K562 (cell line): ENCODE measurements around the gene AIM2. TPM values are rescaled to one million over a fixed set of nuclear protein-coding genes. Genes with fewer than 3 reads are reported as not detected.

Experiments used
- ATAC-seq: fragments of 200-7000 bp; cut with Tn5 transposase; 3 replicates; pipeline ENCODE4 v1.9.1; 2020; ENCODE audit warnings: moderate library complexity
- BruUV-seq: library from RNA; stranded (reverse); fragments of 400-500 nt; replicated peaks from 2 replicates; lab custom pipeline; 2021; lab: Mats Ljungman, UMichigan
- CTCF ChIA-PET: fragments of 300-600 bp; formaldehyde crosslinking; extraction: SDS; loops from one replicate; lab custom pipeline; 2021; ENCODE audit warnings: low intra/inter-chr PET ratio; lab: Yijun Ruan, JAX
- POLR2A ChIA-PET: fragments of 300-600, 350-650 bp; sonication (Branson Sonifier 250); formaldehyde crosslinking; extraction: SDS; loops from one replicate; lab custom pipeline; 2021; ENCODE audit warnings: antibody characterized with exemption, inconsistent platforms; lab: Yijun Ruan, JAX
- DNase-seq, 4 experiments: peaks; one replicate each; pipeline versions ENCODE4 v3.0.0 to v3.0.0-alpha.2; 2011 to 2018; ENCODE audit warnings: low spot score in 3 of 4, mixed read lengths in 3 of 4; ENCODE audit errors: extremely low read depth in 1 of 4
- FAIRE-seq: peaks from 2 replicates; lab custom pipeline; 2011; peaks lifted over from hg19 to GRCh38; lab: Jason Lieb, UNC
- H2AFZ ChIP-seq: 2 replicates; pipeline ENCODE4 v1.6.0; 2011; ENCODE audit warnings: low read depth, low read length, control low read depth, inconsistent platforms
- H3K27ac ChIP-seq: fragments of 200-600 bp; 3 replicates; pipeline ENCODE4 v1.8.0; 2011; ENCODE audit warnings: low read depth, mild to moderate bottlenecking, control low read depth, inconsistent platforms, low read length, moderate library complexity, mixed read lengths; ENCODE audit errors: extremely low read depth
- H3K27me3 ChIP-seq, 2 experiments: fragments of 300-600 bp in 1 of 2; 2 replicates in 1 of 2; 3 replicates in 1 of 2; pipeline versions ENCODE4 v1.6.0 to v1.8.0; 2011; ENCODE audit warnings: inconsistent platforms in 2 of 2, low read length in 2 of 2, mild to moderate bottlenecking in 1 of 2, mixed read lengths in 1 of 2, moderate library complexity in 1 of 2; ENCODE audit not compliant: control insufficient read depth in 2 of 2, insufficient read depth in 2 of 2
- H3K36me3 ChIP-seq: fragments of 300-600 bp; 3 replicates; pipeline ENCODE4 v1.8.0; 2011; ENCODE audit warnings: mild to moderate bottlenecking, low read length, inconsistent platforms; ENCODE audit not compliant: control insufficient read depth, insufficient read depth
- H3K4me1 ChIP-seq, 2 experiments: fragments of 200-600 bp in 1 of 2; replicated peaks in 1 of 2; 2 replicates in 1 of 2; 3 replicates in 1 of 2; pipeline versions ENCODE4 v1.5.1 to v1.8.0; 2011; ENCODE audit warnings: inconsistent platforms in 2 of 2, low read length in 2 of 2, mild to moderate bottlenecking in 1 of 2, mixed read lengths in 1 of 2, moderate library complexity in 1 of 2; ENCODE audit not compliant: control insufficient read depth in 2 of 2, insufficient read depth in 2 of 2
- H3K4me2 ChIP-seq: 2 replicates; pipeline ENCODE4 v1.6.1; 2011; ENCODE audit warnings: low read length, control low read depth, inconsistent platforms, mixed read lengths; ENCODE audit not compliant: insufficient read depth
- H3K4me3 ChIP-seq: fragments of 200-600 bp; sonication (generic), shearing (Covaris generic); 2 replicates; pipeline ENCODE4 v1.5.1; 2016; ENCODE audit warnings: control low read depth, inconsistent platforms
- H3K79me2 ChIP-seq: fragments of 200-600 bp; 3 replicates; pipeline ENCODE4 v1.8.0; 2011; ENCODE audit warnings: low read length, inconsistent platforms; ENCODE audit not compliant: control insufficient read depth, insufficient read depth
- H3K9ac ChIP-seq, 2 experiments: 2 replicates each; pipeline versions ENCODE4 v1.6.0 to v1.6.1; 2011; ENCODE audit warnings: low read depth in 2 of 2, low read length in 2 of 2, control low read depth in 1 of 2, inconsistent platforms in 1 of 2, mild to moderate bottlenecking in 1 of 2, mixed read lengths in 1 of 2; ENCODE audit not compliant: insufficient read depth in 1 of 2
- H3K9me1 ChIP-seq: one replicate; pipeline ENCODE4 v1.6.0; 2011; ENCODE audit warnings: inconsistent platforms, mild to moderate bottlenecking, low read length, moderate library complexity; ENCODE audit not compliant: control insufficient read depth, insufficient read depth
- H3K9me3 ChIP-seq: replicated peaks from 2 replicates; pipeline ENCODE4 v1.5.1; 2011; ENCODE audit warnings: low read depth, low read length, inconsistent platforms; ENCODE audit not compliant: control insufficient read depth, insufficient read depth
- H4K20me1 ChIP-seq: replicated peaks from 2 replicates; pipeline ENCODE4 v1.6.1; 2011; ENCODE audit warnings: low read length, inconsistent platforms, mixed read lengths; ENCODE audit not compliant: control insufficient read depth, insufficient read depth
- CBFA2T2 ChIP-seq: fragments of 450-650 bp; conservative IDR thresholded peaks from 2 replicates; pipeline ENCODE4 v1.6.1; 2017; ENCODE audit warnings: mild to moderate bottlenecking
- CBX2 ChIP-seq: fragments of 200-600 bp; sonication (generic); IDR thresholded peaks from one replicate; pipeline ENCODE4 v1.6.1; 2012; ENCODE audit warnings: mild to moderate bottlenecking, low read length, inconsistent platforms; ENCODE audit not compliant: insufficient read depth, poor library complexity, severe bottlenecking
- HSF4 ChIP-seq: fragments of 250-450 bp; sonication (Bioruptor Pico); IDR thresholded peaks from 2 replicates; pipeline ENCODE4 v2.1.2; 2022; ENCODE audit warnings: mild to moderate bottlenecking, moderate library complexity, borderline replicate concordance
- MCM5 ChIP-seq: fragments of 450-650 bp; IDR thresholded peaks from 2 replicates; pipeline ENCODE4 v1.6.1; 2016; ENCODE audit warnings: low read depth
- NBN ChIP-seq: fragments of 450-650 bp; IDR thresholded peaks from 2 replicates; pipeline ENCODE4 v1.6.1; 2016; ENCODE audit warnings: low read depth, mild to moderate bottlenecking
- NR1H2 ChIP-seq: sonication (generic); formaldehyde crosslinking; IDR thresholded peaks from 2 replicates; pipeline ENCODE4 v1.4.0; 2020; ENCODE audit warnings: mild to moderate bottlenecking, missing genetic modification reagents
- RREB1 ChIP-seq: fragments of 250-450 bp; sonication (Bioruptor Pico); IDR thresholded peaks from 2 replicates; pipeline ENCODE4 v1.4.0; 2020
- SMARCA4 ChIP-seq: fragments of 450-650 bp; IDR thresholded peaks from 2 replicates; pipeline ENCODE4 v1.6.1; 2016
- THAP12 ChIP-seq: fragments of 250-450 bp; sonication (Bioruptor Pico); IDR thresholded peaks from 2 replicates; pipeline ENCODE4 v1.9.0; 2021; ENCODE audit warnings: mild to moderate bottlenecking, inconsistent platforms
- TOE1 ChIP-seq, 2 experiments: fragments of 450-650 bp in 1 of 2; sonication (generic) in 1 of 2; formaldehyde crosslinking in 1 of 2; IDR thresholded peaks; 2 replicates each; pipeline versions ENCODE4 v1.7.1 to v1.8.0; 2016 to 2022; ENCODE audit warnings: borderline replicate concordance in 2 of 2, mild to moderate bottlenecking in 2 of 2, antibody characterized with exemption in 1 of 2, inconsistent platforms in 1 of 2, low read depth in 1 of 2, missing genetic modification reagents in 1 of 2, moderate library complexity in 1 of 2
- ZNF408 ChIP-seq: fragments of 250-450 bp; sonication (Bioruptor Pico); IDR thresholded peaks from 2 replicates; pipeline ENCODE4 v1.4.0; 2020; ENCODE audit warnings: low read depth, mild to moderate bottlenecking, moderate library complexity
- ZNF589 ChIP-seq: fragments of 200-800 bp; sonication (Bioruptor generic); IDR thresholded peaks from 2 replicates; pipeline ENCODE4 v1.6.1; 2016; ENCODE audit warnings: low read depth, missing genetic modification characterization, missing compliant biosample characterization
- WGBS: fragments of 100-300 bp; shearing (Covaris generic); methylation state at CpG from one replicate; pipeline ENCODE4 v1.1.6; 2016; ENCODE audit warnings: low coverage, mixed read lengths; ENCODE audit not compliant: insufficient coverage; ENCODE audit errors: missing lambda C conversion rate; 5-methylcytosine and 5-hydroxymethylcytosine counted together
- in situ Hi-C: fragments of 300-500 bp; cut with MboI; formaldehyde crosslinking; loops from 4 replicates; pipeline ENCODE4 v1.15.0; 2018; ENCODE audit warnings: inconsistent platforms, mixed read lengths
- intact Hi-C: fragments of 100-400 bp; cut with micrococcal nuclease; formaldehyde crosslinking; loops from 2 replicates; pipeline ENCODE4 v1.14.2; 2022
- polyA plus RNA-seq, 8 experiments: library from polyadenylated mRNA; depleted of rRNA in 4 of 8; stranded (reverse) in 5 of 8; unstranded in 3 of 8; fragments of >200 nt; fragmentation: Nextera tagmentation in 2 of 8; fragmentation: Illumina TruSeq in 1 of 8; extraction: Ambion mirVana in 2 of 8; extraction: Trizol in 1 of 8; gene quantifications; 2 replicates each; pipeline versions ENCODE4 v1.2.1 to v1.2.3, GENCODE V29; 2011 to 2014; ENCODE audit warnings: inconsistent platforms in 1 of 8, missing spikeins in 1 of 8
- total RNA-seq, 7 experiments: library from RNA; depleted of rRNA in 6 of 7; stranded (reverse); fragments of >200 nt in 6 of 7; fragmentation: Illumina TruSeq in 2 of 7; extraction: Trizol in 2 of 7; gene quantifications; 2 replicates each; pipeline versions ENCODE4 v1.2.1 to v1.2.3, GENCODE V29; 2011 to 2021; ENCODE audit warnings: low replicate concordance in 1 of 7

Gene AIM2
- total and polyA plus RNA-seq, 9 of the 15 experiments (the other 6 are each of a cell fraction or from before 2014, with no cell fraction given) = 0.10 to 0.95 (median 0.22) TPM

- Histone ChIP-seq H3K79me2 (no peaks in the 10 kb centered on the region), H4K20me1 (no peaks in the 10 kb centered on the region), H3K4me3 (no peak overlapping the region), H2AFZ (no peak overlapping the region), H3K9ac (no peak overlapping the region), H3K9me1 (no peaks in the 10 kb centered on the region), H3K4me1 (peaks cover 0 to 14% of the 10 kb centered on the region in 2 experiments; a peak in 3 of 5 replicates), H3K27me3 (no peaks in the 10 kb centered on the region; a peak in 1 of 5 replicates), H3K4me2 (no peak overlapping the region), H3K36me3 (no peaks in the 10 kb centered on the region), H3K9me3 (0 out of 2 replicates have a peak, but pooled peaks cover 5% of the 10 kb centered on the region), H3K27ac (no peak overlapping the region)
- 14% methylated on average over 1 of the region's 1 CpG for WGBS
- POLR2A ChIA-PET = no interaction called here
- intact Hi-C loops = no loop called here
- in situ Hi-C loops = no loop called here
- DNase-seq (no peak), ATAC-seq (no peak), FAIRE-seq (no peak)
- CTCF ChIA-PET = no interaction called here
- no TSS peak for BruUV-seq
- TF ChIP-seq TOE1 (IDR thresholded peaks at IDR 0.05; ENCODE audit: borderline replicate concordance) (no peak), TOE1 (CRISPR knock-in tag; IDR thresholded peaks at IDR 0.05; ENCODE audit: borderline replicate concordance, low read depth) (no peak), CBX2 (no peak), CBFA2T2 (no peak), MCM5 (no peak), ZNF408 (CRISPR knock-in tag) (no peak), HSF4 (CRISPR knock-in tag) (no peak), NBN (no peak), THAP12 (CRISPR knock-in tag) (no peak), RREB1 (CRISPR knock-in tag) (no peak), NR1H2 (CRISPR knock-in tag) (no peak), SMARCA4 (no peak), ZNF589 (CRISPR knock-in tag) (no peak)
Measured at GRCh38 chr1:159081626-159082025, 5.1 kb upstream of the AIM2 start.
